ENCODE measurements around the gene CREB5. TPM values are rescaled to one million over a fixed set of nuclear protein-coding genes. Genes with fewer than 3 reads are reported as not detected.

CREB5 gene
- total and polyA plus RNA-seq, 2 experiments from 2014 or later: 2.4 to 4.4 TPM

- TF ChIP-seq ZNF462 (CRISPR knock-in tag; IDR thresholded peaks at IDR 0.05) (no peak), ZNF331 (CRISPR knock-in tag; IDR thresholded peaks at IDR 0.05; ENCODE audit: low read depth) (no peak), EZH2phosphoT487 (IDR thresholded peaks at IDR 0.05; ENCODE audit: unreplicated experiment) (no peak), JUNB (IDR thresholded peaks at IDR 0.05; ENCODE audit: unreplicated experiment) (no peak), NANOG (IDR thresholded peaks at IDR 0.05; ENCODE audit: borderline replicate concordance) (no peak)
Measured at GRCh38 chr7:28414453-28414852, 2.1 kb downstream of the CREB5 start (continued).

- Histone ChIP-seq H4K20me1 (replicated peaks; ENCODE audit: insufficient read depth) (no peaks in the 10 kb centered on the region), H3K36me3 (ENCODE audit: insufficient read depth) (no peaks in the 10 kb centered on the region), H3K79me2 (replicated peaks; ENCODE audit: insufficient read depth) (no peaks in the 10 kb centered on the region), H3K4me1 (ENCODE audit: insufficient read depth) (peaks cover 4% of the 10 kb centered on the region), H3K27ac (ENCODE audit: low read depth) (no peak overlapping the region), H2AFZ (0 out of 2 replicates have a peak overlapping the region, but pooled peaks have one; percentile 5), H3F3A (replicated peaks; ENCODE audit: low read depth) (no peaks in the 10 kb centered on the region), H3K27me3 (ENCODE audit: insufficient read depth) (peaks cover 18% of the 10 kb centered on the region), H3K9me2 (ENCODE audit: insufficient read depth) (no peaks in the 10 kb centered on the region), H3K4me3 (no peak overlapping the region), H3K4me2 (no peak overlapping the region)
- Mint-ChIP-seq H3K4me1 (peaks cover under 1% of the 10 kb centered on the region; the same call in 1 of the 3 replicates), H3K27ac (no peak overlapping the region), H3K9me3 (no peaks in the 10 kb centered on the region), H3K36me3 (ENCODE audit: low read depth) (no peaks in the 10 kb centered on the region), H3K27me3 (ENCODE audit: insufficient read depth, low read depth, poor library complexity) (peaks cover 6% of the 10 kb centered on the region), H3K4me3 (no peak overlapping the region)
- DNase-seq (ENCODE audit: low spot score) (no peak), ATAC-seq (no peak)
- TF ChIP-seq ZNF114 (CRISPR knock-in tag; IDR thresholded peaks at IDR 0.05) (no peak), ZNF331 (CRISPR knock-in tag; IDR thresholded peaks at IDR 0.05; ENCODE audit: low read depth) (no peak), NANOG (IDR thresholded peaks at IDR 0.05; ENCODE audit: borderline replicate concordance) (no peak), EZH2phosphoT487 (IDR thresholded peaks at IDR 0.05; ENCODE audit: unreplicated experiment) (no peak), POLR2AphosphoS5 (IDR thresholded peaks at IDR 0.05; ENCODE audit: low read depth) (no peak), CREB1 (CRISPR knock-in tag; IDR thresholded peaks at IDR 0.05; ENCODE audit: low read depth) (no peak), EZH2 (IDR thresholded peaks at IDR 0.05; ENCODE audit: low read depth, unreplicated experiment) (no peak), REST (IDR thresholded peaks at IDR 0.05; ENCODE audit: unreplicated experiment) (no peak), JUNB (IDR thresholded peaks at IDR 0.05; ENCODE audit: unreplicated experiment) (no peak)
Measured at GRCh38 chr7:28417321-28417940, 5.1 kb downstream of the CREB5 start.
